ENCODE results near the gene TNNI2. TPM values are rescaled to one million over a fixed set of nuclear protein-coding genes. Genes with fewer than 3 reads are reported as not detected.

Gene TNNI2
- total RNA-seq, 4 donors from 2014 or later, result 1.0 TPM; not detected in 3

- H3K9me3 ChIP-seq, result no peaks in the 10 kb centered on the region
- no peak overlapping the region for H3K27ac ChIP-seq
- H3K27me3 ChIP-seq, result peaks cover 70% of the 10 kb centered on the region
- WGBS, 2 donors (ENCODE audit: low coverage in 1 of 2), result 72% methylated on average over 9 of the region's 19 CpGs; no CpG with 5 or more reads in 1 of the 2 donors
- TF ChIP-seq POLR2AphosphoS5 (IDR thresholded peaks at IDR 0.05) (no peak), EP300 (IDR thresholded peaks at IDR 0.05) (no peak), POLR2A (IDR thresholded peaks at IDR 0.05) (no peak)
- TF ChIP-seq, protein P1, sequence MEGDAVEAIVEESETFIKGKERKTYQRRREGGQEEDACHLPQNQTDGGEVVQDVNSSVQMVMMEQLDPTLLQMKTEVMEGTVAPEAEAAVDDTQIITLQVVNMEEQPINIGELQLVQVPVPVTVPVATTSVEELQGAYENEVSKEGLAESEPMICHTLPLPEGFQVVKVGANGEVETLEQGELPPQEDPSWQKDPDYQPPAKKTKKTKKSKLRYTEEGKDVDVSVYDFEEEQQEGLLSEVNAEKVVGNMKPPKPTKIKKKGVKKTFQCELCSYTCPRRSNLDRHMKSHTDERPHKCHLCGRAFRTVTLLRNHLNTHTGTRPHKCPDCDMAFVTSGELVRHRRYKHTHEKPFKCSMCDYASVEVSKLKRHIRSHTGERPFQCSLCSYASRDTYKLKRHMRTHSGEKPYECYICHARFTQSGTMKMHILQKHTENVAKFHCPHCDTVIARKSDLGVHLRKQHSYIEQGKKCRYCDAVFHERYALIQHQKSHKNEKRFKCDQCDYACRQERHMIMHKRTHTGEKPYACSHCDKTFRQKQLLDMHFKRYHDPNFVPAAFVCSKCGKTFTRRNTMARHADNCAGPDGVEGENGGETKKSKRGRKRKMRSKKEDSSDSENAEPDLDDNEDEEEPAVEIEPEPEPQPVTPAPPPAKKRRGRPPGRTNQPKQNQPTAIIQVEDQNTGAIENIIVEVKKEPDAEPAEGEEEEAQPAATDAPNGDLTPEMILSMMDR (IDR thresholded peaks at IDR 0.05), result no peak
- H3K4me3 ChIP-seq, result no peak overlapping the region
- H3K4me1 ChIP-seq, result peaks cover 0 to 24% (median 6%) of the 10 kb centered on the region in 3 donors
- ATAC-seq, result no peak
- no peaks in the 10 kb centered on the region for H3K36me3 ChIP-seq
Observed at GRCh38 chr11:1827931-1828330, 10.8 kb upstream of the TNNI2 start.

DNA sequence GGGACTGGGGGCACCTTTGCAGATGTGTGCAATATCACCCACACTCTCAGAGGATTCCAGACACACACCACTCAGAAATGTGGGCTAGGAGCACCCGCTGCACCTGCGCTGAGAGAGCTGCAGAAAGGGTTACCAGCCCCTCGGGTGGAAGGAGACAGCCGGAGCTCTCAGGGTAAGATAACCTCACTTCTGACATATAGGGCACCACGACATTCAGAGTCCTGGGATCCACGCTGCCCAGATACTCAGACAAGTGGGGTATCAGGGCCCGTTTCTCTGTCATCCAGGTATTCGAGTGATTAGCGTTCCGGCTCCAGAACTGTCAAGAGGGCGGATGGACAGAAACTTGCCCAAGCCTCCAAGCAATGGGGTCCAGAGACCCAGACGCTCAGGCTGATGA lies 10.2 kb upstream of the TNNI2 start:
- Histone ChIP-seq H3K4me1 (peaks cover 0 to 24% (median 6%) of the 10 kb centered on the region in 3 donors), H3K27me3 (peaks cover 70% of the 10 kb centered on the region), H3K9me3 (no peaks in the 10 kb centered on the region), H3K36me3 (no peaks in the 10 kb centered on the region), H3K4me3 (no peak overlapping the region), H3K27ac (no peak overlapping the region)
- no peak for TF ChIP-seq POLR2AphosphoS5 (IDR thresholded peaks at IDR 0.05)
- TF ChIP-seq, protein P1 (IDR thresholded peaks at IDR 0.05), result no peak
- no peak for TF ChIP-seq EP300 (IDR thresholded peaks at IDR 0.05)
- no peak for TF ChIP-seq POLR2A (IDR thresholded peaks at IDR 0.05)
- 82 to 83% methylated on average over 5 of the region's 12 CpGs for WGBS, 2 donors (ENCODE audit: low coverage in 1 of 2)
- ATAC-seq, result no peak

DNA sequence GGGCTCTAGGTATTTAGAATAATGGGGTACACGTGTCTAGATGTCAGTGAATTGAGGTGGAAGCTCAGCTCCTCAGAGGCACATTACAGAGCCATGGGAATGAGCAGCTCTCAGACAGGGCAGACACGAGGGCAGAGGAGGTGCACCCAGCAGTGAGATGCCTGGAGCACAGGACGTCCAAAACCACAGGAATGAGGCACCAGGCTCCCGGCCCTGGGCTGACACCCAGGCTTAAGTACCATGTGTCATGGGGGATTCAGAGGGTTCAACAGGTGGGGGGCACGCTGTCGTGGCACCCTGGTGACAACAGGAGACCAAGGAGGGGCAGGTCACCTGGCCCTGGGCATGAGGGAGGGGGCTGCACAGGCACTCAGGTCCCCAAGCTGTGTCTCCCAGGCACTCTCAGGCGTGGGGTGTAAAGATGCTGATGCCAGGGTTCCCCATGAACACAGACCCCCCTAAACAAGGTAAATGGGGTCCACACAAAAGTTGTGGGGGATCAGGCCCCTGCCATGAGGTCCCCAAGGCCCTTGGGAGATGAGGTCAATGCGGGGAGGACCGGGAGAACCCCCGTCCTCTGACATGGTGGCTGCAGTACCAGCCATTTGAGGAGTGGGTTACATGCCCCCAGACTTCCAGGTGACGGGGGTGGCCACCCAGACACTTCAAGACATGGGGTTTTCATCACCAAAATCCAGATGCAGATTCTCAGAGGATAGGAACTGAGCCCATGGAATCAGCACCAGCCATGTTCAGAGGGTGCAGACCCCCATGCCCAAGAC lies 9.6 kb upstream of the TNNI2 start:
- H3K4me3 ChIP-seq, result no peak overlapping the region
- 71% methylated on average over 4 of the region's 11 CpGs; no CpG with 5 or more reads in 1 of the 2 donors for WGBS, 2 donors (ENCODE audit: low coverage in 1 of 2)
- H3K27ac ChIP-seq, result no peak overlapping the region
- ATAC-seq, result no peak
- H3K27me3 ChIP-seq, result peaks cover 68% of the 10 kb centered on the region
- TF ChIP-seq, protein P1 (IDR thresholded peaks at IDR 0.05), result no peak
- TF ChIP-seq EP300 (IDR thresholded peaks at IDR 0.05), result no peak
- TF ChIP-seq POLR2AphosphoS5 (IDR thresholded peaks at IDR 0.05), result no peak
- no peak for TF ChIP-seq POLR2A (IDR thresholded peaks at IDR 0.05)
- H3K4me1 ChIP-seq, result peaks cover 0 to 24% (median 6%) of the 10 kb centered on the region in 3 donors
- H3K36me3 ChIP-seq, result no peaks in the 10 kb centered on the region
- H3K9me3 ChIP-seq, result no peaks in the 10 kb centered on the region

DNA sequence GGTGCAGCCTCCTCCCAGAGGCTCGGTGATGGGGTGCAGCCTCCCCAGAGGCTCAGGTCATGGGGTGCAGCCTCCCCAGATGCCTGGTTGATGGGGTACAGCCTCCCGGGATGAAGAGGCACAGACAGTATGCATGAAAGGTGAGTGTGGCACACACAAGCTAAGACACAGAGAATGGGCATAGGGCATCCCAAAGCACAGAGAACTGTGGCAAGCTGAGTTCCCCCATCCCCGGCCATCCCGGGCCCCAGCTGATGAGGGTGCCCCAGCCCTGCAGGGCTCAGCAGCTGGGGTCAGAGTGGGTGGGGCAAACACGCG lies 8.8 kb upstream of the TNNI2 start:
- Histone ChIP-seq H3K27me3 (peaks cover 73% of the 10 kb centered on the region), H3K36me3 (no peaks in the 10 kb centered on the region), H3K27ac (no peak overlapping the region), H3K4me3 (no peak overlapping the region), H3K9me3 (no peaks in the 10 kb centered on the region), H3K4me1 (peaks cover 0 to 24% (median 6%) of the 10 kb centered on the region in 3 donors)
- ATAC-seq, result no peak
- WGBS, 2 donors (ENCODE audit: low coverage in 1 of 2), result 80% methylated on average over 1 of the region's 6 CpGs; no CpG with 5 or more reads in 1 of the 2 donors
- TF ChIP-seq, protein P1 (IDR thresholded peaks at IDR 0.05), result no peak
- TF ChIP-seq POLR2A (IDR thresholded peaks at IDR 0.05), result no peak
- TF ChIP-seq EP300 (IDR thresholded peaks at IDR 0.05), result no peak
- TF ChIP-seq POLR2AphosphoS5 (IDR thresholded peaks at IDR 0.05), result no peak

All from gastroesophageal sphincter (tissue), 4 donors.